NCI-H446 (cell line): Measurements from ENCODE around the gene COL4A1.

Experiments used
- DNase-seq, 2 experiments: peaks; one replicate each; lab custom pipeline; 2025; lab: John Stamatoyannopoulos, UW

The COL4A1 gene

GRCh38 chr13:110197471-110197870 lies 109.5 kb downstream of the COL4A1 start:
- no peak for DNase-seq

- DNase-seq = no peak
Observed at GRCh38 chr13:110197026-110197425, 109.9 kb downstream of the COL4A1 start.

- DNase-seq = no peak
Observed at GRCh38 chr13:110195547-110196485, 111.1 kb downstream of the COL4A1 start.

GRCh38 chr13:110194451-110194850 lies 112.5 kb downstream of the COL4A1 start:
- no peak for DNase-seq

- no peak for DNase-seq
Observed at GRCh38 chr13:110193491-110193890, 113.5 kb downstream of the COL4A1 start.

GRCh38 chr13:110192472-110192871 lies 114.5 kb downstream of the COL4A1 start:
- DNase-seq = no peak

- no peak for DNase-seq
Observed at GRCh38 chr13:110187641-110188161, 119.3 kb downstream of the COL4A1 start.

- DNase-seq = no peak
Observed at GRCh38 chr13:110186231-110186855, 120.6 kb downstream of the COL4A1 start.

GRCh38 chr13:110185696-110186095 lies 121.3 kb downstream of the COL4A1 start:
- DNase-seq = no peak

GRCh38 chr13:110183910-110184309 lies 123.0 kb downstream of the COL4A1 start:
- DNase-seq = no peak

GRCh38 chr13:110182461-110182860 lies 124.5 kb downstream of the COL4A1 start:
- DNase-seq = no peak

- DNase-seq = no peak
Observed at GRCh38 chr13:110182003-110182402, 125.0 kb downstream of the COL4A1 start.

GRCh38 chr13:110179857-110180147 lies 127.2 kb downstream of the COL4A1 start:
- no peak for DNase-seq

- no peak for DNase-seq
Observed at GRCh38 chr13:110179116-110179856, 127.7 kb downstream of the COL4A1 start.

GRCh38 chr13:110177790-110178189 lies 129.2 kb downstream of the COL4A1 start:
- DNase-seq = no peak

- DNase-seq = no peak
Observed at GRCh38 chr13:110176431-110176830, 130.5 kb downstream of the COL4A1 start.

GRCh38 chr13:110173247-110173818 lies 133.6 kb downstream of the COL4A1 start:
- no peak for DNase-seq

- no peak for DNase-seq
Observed at GRCh38 chr13:110170882-110171281, 136.1 kb downstream of the COL4A1 start.

GRCh38 chr13:110170020-110170790 lies 136.8 kb downstream of the COL4A1 start:
- no peak for DNase-seq

GRCh38 chr13:110168999-110169933 lies 137.7 kb downstream of the COL4A1 start:
- no peak for DNase-seq
